HG03342 (cell line): Measurements from ENCODE around the gene KRTAP9-2.
"Not testable (repeated sequence)": the region's sequence is repeated elsewhere in the genome, so short reads cannot be mapped to it uniquely, and the experiment has no call there.

Experiments
- ATAC-seq: cut with Tn5 transposase; IDR thresholded peaks from one replicate; pipeline ENCODE4 v1.9.1; 2021; ENCODE audit warnings: mild to moderate bottlenecking, moderate library complexity; ENCODE audit not compliant: unreplicated experiment

Gene KRTAP9-2

GRCh38 chr17:41232399-41233105 is 6.1 kb downstream of the KRTAP9-2 start, which contains the start of gene KRTAP9-3:
KRTAP9-3 (plus strand) TSS chr17:41232449; CDS start chr17:41232502, 53 bp downstream.
- ATAC-seq: not testable (repeated sequence)

GRCh38 chr17:41237116-41237515 is 10.7 kb downstream of the KRTAP9-2 start:
- ATAC-seq: not testable (repeated sequence)

- ATAC-seq: not testable (repeated sequence)
Observed at GRCh38 chr17:41237949-41238437, 11.5 kb downstream of the KRTAP9-2 start, which contains the start of gene KRTAP9-8. KRTAP9-8 (plus strand) TSS chr17:41237999; CDS start chr17:41238052, 53 bp downstream.

- ATAC-seq: not testable (repeated sequence)
Observed at GRCh38 chr17:41246995-41247787, 20.7 kb downstream of the KRTAP9-2 start.

- not testable (repeated sequence) for ATAC-seq
Observed at GRCh38 chr17:41249637-41250240, 23.3 kb downstream of the KRTAP9-2 start, which contains the start of gene KRTAP9-4. KRTAP9-4 (plus strand) TSS chr17:41249687; CDS start chr17:41249721, 34 bp downstream.

GRCh38 chr17:41251261-41251660 is 24.8 kb downstream of the KRTAP9-2 start:
- no peak for ATAC-seq

- ATAC-seq: no peak
Observed at GRCh38 chr17:41254861-41255260, 28.4 kb downstream of the KRTAP9-2 start.

GRCh38 chr17:41255381-41256290 is 29.2 kb downstream of the KRTAP9-2 start, which contains the start of gene KRTAP9-9:
KRTAP9-9 (plus strand) TSS chr17:41255384.
- not testable (repeated sequence) for ATAC-seq

- ATAC-seq: no peak
Observed at GRCh38 chr17:41256291-41256685, 29.8 kb downstream of the KRTAP9-2 start.

- ATAC-seq: no peak
Observed at GRCh38 chr17:41258406-41258805, 32.0 kb downstream of the KRTAP9-2 start.

- no peak for ATAC-seq
Observed at GRCh38 chr17:41263212-41263611, 36.8 kb downstream of the KRTAP9-2 start.

GRCh38 chr17:41264599-41264998 is 38.2 kb downstream of the KRTAP9-2 start:
- no peak for ATAC-seq

GRCh38 chr17:41265078-41265477 is 38.6 kb downstream of the KRTAP9-2 start, which contains the start of gene KRTAP9-6:
KRTAP9-6 (plus strand) TSS chr17:41265378; CDS start chr17:41265378, 0 bp downstream.
- no peak for ATAC-seq

GRCh38 chr17:41267711-41268110 is 41.3 kb downstream of the KRTAP9-2 start:
- no peak for ATAC-seq

- not testable (repeated sequence) for ATAC-seq
Observed at GRCh38 chr17:41271323-41271722, 44.9 kb downstream of the KRTAP9-2 start.

- no peak for ATAC-seq
Observed at GRCh38 chr17:41271858-41272257, 45.4 kb downstream of the KRTAP9-2 start.

- ATAC-seq: not testable (repeated sequence)
Observed at GRCh38 chr17:41275648-41276190, 49.3 kb downstream of the KRTAP9-2 start, which contains the start of gene KRTAP9-7. KRTAP9-7 (plus strand) TSS chr17:41275698; CDS start chr17:41275698, 0 bp downstream.
